HUDEP-2 (cell line): ENCODE measurements around the gene PRKCB.

Source experiments
- DNase-seq, 76 experiments: peaks; one replicate each; lab custom pipeline; 2025; ENCODE audit not compliant: unreplicated experiment in 76 of 76; lab: John Stamatoyannopoulos, UW

Gene PRKCB

GRCh38 chr16:23835390-23836077 lies at the start of gene PRKCB:
Gene PRKCB (plus strand): TSS chr16:23835983.
- peak in 73 of 76 experiments; percentile 13 to 92 (median 77) for DNase-seq

DNA sequence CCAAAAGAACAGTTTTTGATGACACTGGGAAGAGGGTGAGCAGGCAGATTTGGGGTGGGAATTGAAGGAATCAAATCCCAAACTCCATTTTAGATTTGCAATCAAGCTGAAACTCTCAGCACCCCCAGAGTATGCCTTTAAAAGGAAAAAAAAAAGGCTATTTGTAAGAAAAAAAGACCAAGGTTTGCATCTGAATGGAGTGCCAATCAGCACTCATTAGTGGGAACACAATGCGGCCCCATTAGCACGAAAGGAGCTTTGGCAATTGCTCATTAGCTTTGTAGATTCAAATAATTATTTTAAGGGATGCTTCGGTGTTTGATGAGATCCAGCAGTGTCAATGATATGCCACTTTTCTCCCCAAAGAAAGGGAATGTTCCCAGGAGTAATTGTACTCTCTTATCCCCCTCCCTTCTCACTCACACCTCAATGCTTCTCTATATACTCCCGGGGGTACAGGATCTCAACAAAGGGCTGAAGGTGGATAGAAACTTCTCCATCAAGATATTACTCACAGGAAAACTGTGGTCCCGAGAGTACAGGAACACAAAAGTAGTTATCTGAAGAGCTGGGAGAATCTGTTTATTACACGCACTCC lies 48.7 kb upstream of the PRKCB start:
- no peak for DNase-seq

- no peak for DNase-seq
Observed at GRCh38 chr16:23788685-23789084, 47.1 kb upstream of the PRKCB start.

GRCh38 chr16:23795378-23795777 lies 40.4 kb upstream of the PRKCB start:
- no peak for DNase-seq

GRCh38 chr16:23796941-23797340 lies 38.8 kb upstream of the PRKCB start:
- DNase-seq = no peak

DNA sequence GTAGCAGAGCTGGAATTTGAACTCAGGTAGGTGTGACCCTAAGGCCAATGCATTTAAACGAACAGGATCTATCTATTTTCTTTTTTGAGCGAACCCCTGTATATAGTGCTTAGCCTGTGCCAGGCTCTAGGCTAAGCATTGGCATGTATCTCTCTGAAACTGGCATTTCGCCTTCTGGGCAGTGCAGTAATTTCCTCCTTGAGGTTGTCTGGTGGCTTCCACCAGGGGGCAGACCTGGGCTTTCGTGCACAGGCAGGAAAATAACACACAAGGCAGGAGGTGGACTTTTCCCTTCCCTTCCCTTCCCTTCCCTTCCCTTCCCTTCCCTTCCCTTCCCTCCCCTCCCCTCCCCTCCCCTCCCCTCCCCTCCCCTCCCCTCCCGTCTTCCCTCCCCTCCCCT lies 34.4 kb upstream of the PRKCB start:
- peak in 68 of 76 experiments; percentile 4 to 78 (median 58) for DNase-seq

DNA sequence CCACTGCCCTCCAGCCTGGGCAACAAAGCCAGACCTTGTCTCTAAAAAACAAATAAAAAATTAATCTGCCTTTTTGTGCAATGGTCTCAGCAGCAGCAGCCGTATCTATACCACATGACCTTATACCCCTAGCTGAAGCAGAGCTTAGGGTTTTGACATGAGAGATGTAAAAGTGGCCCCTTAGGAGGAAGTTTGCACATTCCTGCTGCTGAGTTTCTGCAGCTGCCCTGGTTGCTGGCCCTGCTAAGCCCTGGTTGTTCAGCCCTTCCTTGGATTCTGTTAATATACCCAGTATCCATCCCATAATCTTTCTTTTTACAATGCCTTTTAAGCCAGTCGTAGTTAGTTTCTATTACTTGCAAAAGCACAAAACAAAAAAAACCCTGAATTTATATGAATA lies 33.0 kb upstream of the PRKCB start:
- DNase-seq = no peak

DNA sequence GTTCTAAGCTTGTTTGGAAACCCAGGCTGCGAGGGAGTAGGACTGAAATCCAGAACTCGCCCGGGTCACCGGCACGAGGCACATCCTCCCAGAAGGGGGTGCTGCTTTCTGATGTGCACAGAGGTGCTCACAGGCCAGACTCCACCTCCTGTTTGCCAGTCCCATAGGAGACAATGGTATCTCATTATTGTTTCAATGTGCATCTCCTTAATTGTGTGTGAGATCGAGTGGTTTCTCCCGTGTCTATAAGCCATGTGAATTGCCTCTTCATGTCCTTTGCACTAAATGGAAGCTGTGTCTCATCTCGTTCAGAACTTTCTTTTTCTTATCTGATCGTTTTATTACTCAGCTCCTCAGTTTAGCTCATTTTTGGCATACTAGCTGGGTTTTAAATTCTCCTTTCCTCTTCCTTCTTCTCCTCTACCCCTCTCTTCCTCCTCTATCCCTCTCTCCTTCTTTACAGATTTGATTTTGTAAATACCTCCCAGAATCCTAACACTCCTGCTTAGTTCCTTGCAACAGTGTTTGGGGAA lies 32.1 kb upstream of the PRKCB start:
- DNase-seq = peak in 70 of 76 experiments; percentile 7 to 81 (median 60)

GRCh38 chr16:23807028-23807427 lies 28.8 kb upstream of the PRKCB start:
- no peak for DNase-seq

GRCh38 chr16:23821467-23821866 lies 14.3 kb upstream of the PRKCB start:
- DNase-seq = no peak

DNA sequence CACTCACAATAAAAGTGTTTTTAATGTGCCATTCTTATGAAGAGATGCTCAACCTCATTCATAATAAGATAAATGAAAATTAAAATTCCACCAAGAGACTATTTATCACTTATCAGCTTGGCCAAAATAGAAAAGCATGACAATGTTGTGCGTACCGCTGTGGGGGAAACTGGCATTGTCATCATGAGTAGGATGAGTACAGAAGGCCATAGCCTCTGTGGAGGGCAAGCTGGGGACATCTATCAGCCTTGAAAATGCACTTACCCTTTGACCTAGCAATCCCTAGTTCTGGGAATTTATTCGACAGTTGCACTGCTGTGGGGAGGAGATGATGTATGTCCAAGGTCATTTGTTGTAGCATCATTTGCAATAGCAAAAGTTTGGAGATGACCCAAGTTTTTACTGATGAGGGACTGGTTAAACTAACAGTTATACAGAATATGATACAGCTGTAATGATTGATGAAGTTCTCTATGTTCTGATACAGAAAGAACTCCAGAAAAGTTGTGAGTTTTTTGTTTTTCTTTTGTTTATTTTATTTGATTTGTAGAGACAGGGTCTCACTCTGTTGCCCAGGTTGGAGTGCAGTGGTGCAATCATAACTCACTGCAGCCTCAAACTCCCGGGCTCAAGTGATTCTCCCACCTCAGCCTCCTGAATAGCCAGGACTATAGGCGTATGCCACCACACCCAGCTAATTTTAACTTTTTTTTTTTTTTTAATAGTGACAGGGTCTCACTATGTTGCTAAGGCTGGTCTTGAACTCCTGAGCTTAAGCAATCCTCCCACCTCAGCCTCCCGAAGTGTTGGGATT lies 13.7 kb upstream of the PRKCB start:
- no peak for DNase-seq

- no peak for DNase-seq
Observed at GRCh38 chr16:23823475-23824384, 12.1 kb upstream of the PRKCB start.

DNA sequence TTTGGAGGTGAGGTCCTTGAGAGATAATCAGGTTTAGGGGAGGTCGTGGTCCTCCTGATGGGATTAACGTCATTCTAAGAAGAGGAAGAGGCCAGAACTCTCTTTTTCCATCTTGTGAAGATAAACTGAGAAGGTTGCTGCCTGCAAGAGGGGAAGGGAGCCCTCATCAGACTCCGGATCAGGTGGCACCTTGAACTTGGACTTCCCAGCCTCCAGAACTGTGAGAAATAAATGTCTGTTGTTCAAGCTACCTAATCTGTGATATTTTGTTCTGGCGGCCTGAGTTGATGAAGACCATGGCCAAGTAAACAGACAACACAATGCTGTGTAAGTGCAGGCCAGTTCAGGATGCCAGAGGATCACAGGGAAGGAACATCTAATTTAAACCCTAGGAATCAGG lies 10.9 kb upstream of the PRKCB start:
- DNase-seq = no peak

DNA sequence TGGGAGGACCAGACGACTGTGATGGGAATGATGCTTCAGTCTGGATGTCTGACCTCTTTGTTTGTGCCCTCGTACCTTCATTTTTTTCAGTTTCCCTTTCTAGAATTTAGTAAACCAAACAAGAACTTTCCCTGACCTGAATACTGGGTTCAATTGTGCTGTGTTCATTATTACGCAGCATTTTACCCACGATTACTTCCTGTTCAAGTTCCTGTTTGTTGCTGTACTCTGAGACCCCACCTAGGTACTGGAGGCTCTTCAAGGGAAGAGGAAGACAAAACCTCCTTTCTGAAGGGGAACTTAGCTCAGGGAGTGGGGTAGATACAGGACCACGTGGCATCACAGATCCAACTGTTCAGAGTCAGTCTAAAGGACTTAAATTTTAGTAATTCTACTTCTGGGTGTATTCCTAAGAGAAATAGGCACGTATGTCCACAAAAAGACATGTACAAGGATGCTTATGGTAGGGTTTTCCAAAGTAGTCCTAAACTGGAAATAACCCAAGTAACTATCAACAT lies 9.2 kb upstream of the PRKCB start:
- no peak for DNase-seq

- DNase-seq = no peak
Observed at GRCh38 chr16:23827057-23827456, 8.7 kb upstream of the PRKCB start.

DNA sequence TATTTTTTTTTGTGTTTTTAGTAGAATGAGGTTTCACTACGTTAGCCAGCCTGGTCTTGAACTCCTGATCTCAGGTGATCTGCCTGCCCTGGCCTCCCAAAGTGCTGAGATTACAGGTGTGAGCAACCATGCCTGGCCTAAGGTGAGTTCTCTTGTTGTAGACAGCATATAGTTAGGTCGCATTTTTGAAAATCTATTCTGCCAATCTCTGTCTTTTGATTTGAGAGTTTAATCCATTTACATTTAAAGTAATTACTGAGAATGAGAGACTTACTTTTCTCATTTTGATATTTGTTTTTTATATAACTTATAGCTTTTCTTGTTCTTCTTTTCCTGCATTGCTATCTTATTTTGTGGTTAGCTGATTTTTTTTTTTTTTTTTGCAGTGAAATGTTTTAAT lies 6.3 kb upstream of the PRKCB start:
- DNase-seq = no peak

DNA sequence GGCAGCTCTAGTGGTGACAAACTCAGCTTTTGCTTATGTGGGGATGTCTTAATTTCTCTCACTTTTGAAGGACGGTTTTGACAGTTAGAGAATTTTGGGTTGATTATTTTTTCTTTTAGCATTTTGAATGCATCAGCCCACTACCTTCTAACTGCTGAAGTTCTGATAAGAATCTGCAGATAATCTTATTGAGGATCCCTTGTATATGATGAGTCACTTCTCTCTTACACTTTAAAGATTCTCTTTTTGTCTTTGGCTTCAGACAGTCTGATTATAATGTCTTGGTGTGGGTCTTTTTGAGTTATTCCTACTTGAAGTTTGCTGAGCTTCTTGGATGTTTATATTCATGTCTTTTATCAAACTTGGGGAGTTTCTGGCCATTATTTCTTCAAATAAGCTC lies 5.5 kb upstream of the PRKCB start:
- no peak for DNase-seq

GRCh38 chr16:23832882-23833281 lies 2.9 kb upstream of the PRKCB start:
- peak in 13 of 76 experiments; percentile 4 to 46 (median 15) for DNase-seq

GRCh38 chr16:23833504-23833903 lies 2.3 kb upstream of the PRKCB start:
- DNase-seq = no peak
